Suprapubic skin (tissue), 4 donors: ENCODE measurements around the gene MACC1.

Experiments
- CTCF ChIP-seq, 2 donors: fragments of 200-600 bp in 1 of 2; fragments of 450-650 bp in 1 of 2; sonication (generic) in 1 of 2; IDR thresholded peaks; one replicate each; pipeline ENCODE4 v1.5.1; 2016 to 2019; ENCODE audit warnings: antibody characterized with exemption in 2 of 2, mild to moderate bottlenecking in 1 of 2, moderate library complexity in 1 of 2
- POLR2A ChIP-seq, 2 donors: fragments of 450-650 bp; IDR thresholded peaks; one replicate each; pipeline ENCODE4 v1.6.1; 2017; ENCODE audit warnings: antibody characterized with exemption in 2 of 2, mild to moderate bottlenecking in 2 of 2, moderate library complexity in 2 of 2
- POLR2AphosphoS5 ChIP-seq, 3 donors: sonication (generic); formaldehyde crosslinking; IDR thresholded peaks; one replicate each; pipeline ENCODE4 v1.6.1; 2017; ENCODE audit warnings: antibody characterized with exemption in 3 of 3

DNA sequence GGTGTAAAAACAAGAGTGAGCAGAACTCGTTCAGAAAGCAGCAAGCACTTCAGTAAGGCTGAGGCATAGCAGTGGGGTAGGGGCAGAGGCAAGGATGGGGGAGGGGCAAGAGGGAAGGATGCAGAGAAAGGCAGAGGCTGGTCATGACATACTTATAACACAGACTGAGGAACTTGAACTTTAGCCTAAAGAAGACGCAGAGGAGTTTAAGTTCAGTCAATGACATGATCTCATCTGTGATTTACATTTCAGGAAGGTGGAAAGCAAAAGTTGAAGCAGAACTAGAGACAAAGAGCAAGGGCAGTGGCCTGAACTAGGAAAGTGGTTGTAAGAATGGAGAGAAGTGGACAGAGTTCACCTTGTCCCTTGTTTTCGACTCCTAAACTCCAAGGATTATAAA lies 15.8 kb downstream of the MACC1 start:
- TF ChIP-seq CTCF (IDR thresholded peaks at IDR 0.05) (no peak), POLR2AphosphoS5 (IDR thresholded peaks at IDR 0.05) (no peak), POLR2A (IDR thresholded peaks at IDR 0.05) (no peak)
